ENCODE measurements around the gene FUT3. TPM values are rescaled to one million over a fixed set of nuclear protein-coding genes. Genes with fewer than 3 reads are reported as not detected.
"Not testable (repeated sequence)": the region's sequence is repeated elsewhere in the genome, so short reads cannot be mapped to it uniquely, and the experiment has no call there.

FUT3 gene
- total and polyA plus RNA-seq, 2 experiments from 2014 or later = 0.45 TPM; not detected in 1

DNA sequence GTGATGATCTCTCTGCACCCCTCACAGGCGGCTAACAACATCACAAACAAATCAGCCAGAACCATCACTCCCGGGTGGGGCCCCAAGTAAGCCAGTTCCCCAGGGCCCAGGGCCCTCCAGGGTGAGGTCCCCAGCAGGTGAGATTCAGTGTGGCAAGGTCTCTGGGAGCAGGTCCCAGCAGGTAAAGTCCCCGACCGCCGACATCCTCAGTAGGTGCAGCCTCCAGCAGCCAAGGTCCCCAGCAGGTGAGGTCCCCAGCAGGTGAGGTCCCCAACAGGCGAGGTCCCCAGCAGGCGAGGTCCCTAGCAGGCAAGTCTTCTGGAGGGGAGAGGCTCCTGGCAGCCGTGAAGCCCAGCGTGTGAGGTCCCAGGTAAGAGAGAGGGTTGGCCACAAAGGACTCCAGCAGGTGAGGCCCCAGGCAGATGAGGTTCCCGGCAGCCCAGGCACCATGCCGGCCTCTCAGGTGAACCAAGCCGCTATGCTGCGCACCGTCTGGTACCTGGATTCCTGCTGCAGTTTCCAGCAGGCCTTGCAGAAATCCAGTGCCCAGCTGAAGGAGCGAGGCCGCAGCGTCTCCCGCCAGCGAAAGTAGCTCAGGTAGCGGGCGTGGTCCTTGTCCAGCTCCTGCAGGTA lies 7.8 kb downstream of the FUT3 start:
- H3K27ac ChIP-seq = no peak overlapping the region
- no peaks in the 10 kb centered on the region for H4K20me1 ChIP-seq (ENCODE audit: insufficient read depth, poor library complexity, severe bottlenecking)
- DNase-seq (ENCODE audit: low spot score) = no peak
- H3K4me3 ChIP-seq = no peak overlapping the region
- H3K79me2 ChIP-seq = no peaks in the 10 kb centered on the region
- no peak overlapping the region for H2AFZ ChIP-seq
- no peaks in the 10 kb centered on the region for H3K27me3 ChIP-seq
- no peaks in the 10 kb centered on the region for H3K4me1 ChIP-seq (ENCODE audit: insufficient read depth)
- H3K9me2 ChIP-seq (replicated peaks; ENCODE audit: insufficient read depth) = no peaks in the 10 kb centered on the region
- H3K9me3 ChIP-seq (ENCODE audit: low read depth) = no peaks in the 10 kb centered on the region
- WGBS (ENCODE audit: low lambda C conversion rate, missing lambda C conversion rate) = 94% methylated on average over 20 of the region's 21 CpGs
- no peaks in the 10 kb centered on the region for H3K36me3 ChIP-seq (replicated peaks; ENCODE audit: insufficient read depth, low read depth)
- no peak overlapping the region for H3K4me2 ChIP-seq
- TF ChIP-seq, protein P1, sequence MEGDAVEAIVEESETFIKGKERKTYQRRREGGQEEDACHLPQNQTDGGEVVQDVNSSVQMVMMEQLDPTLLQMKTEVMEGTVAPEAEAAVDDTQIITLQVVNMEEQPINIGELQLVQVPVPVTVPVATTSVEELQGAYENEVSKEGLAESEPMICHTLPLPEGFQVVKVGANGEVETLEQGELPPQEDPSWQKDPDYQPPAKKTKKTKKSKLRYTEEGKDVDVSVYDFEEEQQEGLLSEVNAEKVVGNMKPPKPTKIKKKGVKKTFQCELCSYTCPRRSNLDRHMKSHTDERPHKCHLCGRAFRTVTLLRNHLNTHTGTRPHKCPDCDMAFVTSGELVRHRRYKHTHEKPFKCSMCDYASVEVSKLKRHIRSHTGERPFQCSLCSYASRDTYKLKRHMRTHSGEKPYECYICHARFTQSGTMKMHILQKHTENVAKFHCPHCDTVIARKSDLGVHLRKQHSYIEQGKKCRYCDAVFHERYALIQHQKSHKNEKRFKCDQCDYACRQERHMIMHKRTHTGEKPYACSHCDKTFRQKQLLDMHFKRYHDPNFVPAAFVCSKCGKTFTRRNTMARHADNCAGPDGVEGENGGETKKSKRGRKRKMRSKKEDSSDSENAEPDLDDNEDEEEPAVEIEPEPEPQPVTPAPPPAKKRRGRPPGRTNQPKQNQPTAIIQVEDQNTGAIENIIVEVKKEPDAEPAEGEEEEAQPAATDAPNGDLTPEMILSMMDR (IDR thresholded peaks at IDR 0.05; ENCODE audit: poor library complexity) = no peak
- no peak for TF ChIP-seq EZH2 (IDR thresholded peaks at IDR 0.05; ENCODE audit: borderline replicate concordance)
- TF ChIP-seq EZH2phosphoT487 (IDR thresholded peaks at IDR 0.05; ENCODE audit: low read depth, severe bottlenecking, unreplicated experiment) = no peak

DNA sequence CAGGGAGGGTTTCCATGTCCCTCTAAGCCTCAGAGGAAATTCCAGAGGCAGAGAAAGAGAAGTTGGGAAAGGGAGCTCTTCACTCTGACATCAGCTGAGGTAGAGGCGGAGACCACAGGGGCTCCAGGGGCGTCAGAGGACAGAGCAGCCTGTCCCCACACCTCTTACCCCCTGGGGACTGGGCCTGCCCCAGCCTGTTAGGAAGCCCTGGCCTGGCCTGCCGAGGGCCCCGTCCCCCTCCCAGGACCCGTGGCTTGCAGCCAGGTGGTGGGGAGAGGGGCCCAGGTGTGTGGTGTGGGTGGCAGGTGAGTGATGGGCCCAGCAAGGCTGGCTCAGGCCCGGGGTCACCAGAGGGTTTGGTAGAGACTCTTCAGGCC lies 9.5 kb downstream of the FUT3 start:
- H3K9me3 ChIP-seq (ENCODE audit: low read depth); H3K79me2 ChIP-seq; H3K4me1 ChIP-seq (ENCODE audit: insufficient read depth); H3K27ac ChIP-seq; H3K4me2 ChIP-seq; H2AFZ ChIP-seq; H3K9me2 ChIP-seq (replicated peaks; ENCODE audit: insufficient read depth); H3K4me3 ChIP-seq; H3K27me3 ChIP-seq; H4K20me1 ChIP-seq (ENCODE audit: insufficient read depth, poor library complexity, severe bottlenecking); DNase-seq (ENCODE audit: low spot score); H3K36me3 ChIP-seq (replicated peaks; ENCODE audit: insufficient read depth, low read depth): not testable (repeated sequence)
- 91% methylated on average over 5 of the region's 6 CpGs for WGBS (ENCODE audit: low lambda C conversion rate, missing lambda C conversion rate)

GRCh38 chr19:5839065-5840017 lies 11.9 kb downstream of the FUT3 start, which contains the start of gene FUT6:
FUT6 (minus strand) TSS chr19:5839702; CDS start chr19:5832567, 7,135 bp downstream.
- Histone ChIP-seq H3K4me3 (no peak within 1 kb of the TSS), H2AFZ (no peak within 1 kb of the TSS), H3K79me2 (no peaks in the 10 kb centered on the region), H3K4me2 (no peak within 1 kb of the TSS), H3K27me3 (no peaks in the 10 kb centered on the region), H3K27ac (no peak within 1 kb of the TSS), H3K9me2 (replicated peaks; ENCODE audit: insufficient read depth) (no peaks in the 10 kb centered on the region), H3K4me1 (ENCODE audit: insufficient read depth) (no peaks in the 10 kb centered on the region), H4K20me1 (ENCODE audit: insufficient read depth, poor library complexity, severe bottlenecking) (no peaks in the 10 kb centered on the region), H3K36me3 (replicated peaks; ENCODE audit: insufficient read depth, low read depth) (no peaks in the 10 kb centered on the region), H3K9me3 (ENCODE audit: low read depth) (no peaks in the 10 kb centered on the region)
- DNase-seq (ENCODE audit: low spot score) = no peak
- 91% methylated on average over 9 of the region's 9 CpGs for WGBS (ENCODE audit: low lambda C conversion rate, missing lambda C conversion rate)
- TF ChIP-seq EZH2 (IDR thresholded peaks at IDR 0.05; ENCODE audit: borderline replicate concordance) = no peak
- no peak for TF ChIP-seq EZH2phosphoT487 (IDR thresholded peaks at IDR 0.05; ENCODE audit: low read depth, severe bottlenecking, unreplicated experiment)
- TF ChIP-seq, protein P1 (IDR thresholded peaks at IDR 0.05; ENCODE audit: poor library complexity) = no peak
